Activated CD4-positive, alpha-beta T cell treated with anti-CD3 and anti-CD28 coated beads, Interleukin-2, amount 50 U/mL, for 4 hours (primary cell): Measurements from ENCODE around the gene PGK1.
"Not testable (repeated sequence)": the region's sequence is repeated elsewhere in the genome, so short reads cannot be mapped to it uniquely, and the experiment has no call there.

ENCODE experiments used
- DNase-seq, 2 experiments: peaks; one replicate each; pipeline ENCODE4 v3.0.0-alpha.2; 2020

Gene PGK1

GRCh38 chrX:78116766-78117165, 12.7 kb downstream of the PGK1 start:
- no peak for DNase-seq

GRCh38 chrX:78118628-78119027, 14.6 kb downstream of the PGK1 start:
- DNase-seq: no peak

- DNase-seq: no peak
Measured at GRCh38 chrX:78119521-78120227, 15.6 kb downstream of the PGK1 start.

DNA sequence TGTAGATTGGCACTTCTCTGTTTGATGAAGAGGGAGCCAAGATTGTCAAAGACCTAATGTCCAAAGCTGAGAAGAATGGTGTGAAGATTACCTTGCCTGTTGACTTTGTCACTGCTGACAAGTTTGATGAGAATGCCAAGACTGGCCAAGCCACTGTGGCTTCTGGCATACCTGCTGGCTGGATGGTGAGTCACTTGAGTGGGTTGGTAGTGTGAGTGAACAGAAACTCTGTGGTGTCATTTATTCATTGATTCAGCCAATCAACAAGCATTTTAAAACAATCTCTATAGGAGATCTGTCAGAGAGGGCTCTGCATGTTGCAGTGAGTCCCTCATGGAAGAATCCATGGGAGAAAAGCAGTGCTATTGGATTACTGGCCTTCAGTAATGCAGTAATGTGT, 19.1 kb downstream of the PGK1 start:
- DNase-seq: peak in 1 of 2 experiments; percentile 34

DNA sequence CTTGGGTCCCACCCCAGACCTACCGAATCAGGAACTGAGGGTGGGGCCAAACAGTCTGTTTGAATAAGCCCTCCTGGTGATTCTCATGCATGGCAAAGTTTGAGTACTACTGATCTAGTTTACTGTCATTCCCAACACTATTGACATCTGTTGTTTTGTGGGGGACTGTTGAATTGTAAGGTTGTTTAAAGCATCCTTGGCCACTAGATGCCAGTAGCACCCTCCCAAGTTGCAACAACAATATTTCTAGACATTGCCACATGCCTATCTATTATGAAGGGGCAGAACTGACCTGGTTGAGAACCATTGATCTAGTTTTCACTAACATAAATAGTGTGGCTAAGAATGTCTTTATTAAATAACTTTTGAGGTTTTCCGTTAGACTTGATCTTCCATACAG, 20.3 kb downstream of the PGK1 start:
- no peak for DNase-seq

GRCh38 chrX:78125148-78125547, 21.1 kb downstream of the PGK1 start:
- no peak for DNase-seq

GRCh38 chrX:78125781-78126180, 21.7 kb downstream of the PGK1 start:
- DNase-seq: not testable (repeated sequence)

GRCh38 chrX:78129714-78130113, 25.7 kb downstream of the PGK1 start:
- DNase-seq: no peak

DNA sequence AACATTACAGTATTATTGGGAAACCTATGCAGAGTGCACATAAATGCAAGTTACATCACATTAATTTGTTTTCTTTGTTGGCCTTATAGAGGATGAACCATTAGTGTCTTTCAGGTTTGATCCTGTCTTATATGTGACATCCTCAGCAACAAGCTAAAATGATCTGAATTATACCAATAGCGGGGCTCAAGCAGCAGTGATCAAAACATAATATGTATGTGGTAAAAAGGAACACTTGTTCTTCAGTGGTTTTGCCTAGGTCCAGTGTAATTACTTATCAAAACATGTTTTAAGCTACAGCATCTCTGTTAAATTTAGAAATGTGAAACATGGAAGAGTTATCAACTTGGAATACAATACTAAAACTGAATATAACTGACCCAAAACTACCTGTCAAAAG, 26.3 kb downstream of the PGK1 start:
- DNase-seq: no peak

DNA sequence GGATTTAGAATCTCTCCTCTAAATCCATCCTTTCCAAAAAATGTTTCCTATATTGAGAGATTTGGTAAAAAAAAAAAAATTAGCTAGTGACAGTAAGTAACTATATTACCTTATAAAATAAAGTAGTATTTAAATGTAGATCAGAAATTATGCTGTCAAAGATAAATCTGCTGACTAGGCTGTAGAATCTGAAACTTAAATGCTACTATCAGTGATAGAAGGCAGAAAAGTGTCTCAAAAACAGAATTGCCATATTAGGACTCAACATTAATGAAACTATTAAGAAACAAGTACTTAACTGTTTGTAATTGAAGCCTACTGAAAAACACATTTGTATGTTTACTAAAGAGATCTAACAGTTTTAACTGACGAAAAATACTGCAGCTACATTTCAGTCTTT, 27.1 kb downstream of the PGK1 start:
- DNase-seq: no peak

- DNase-seq: no peak
Measured at GRCh38 chrX:78133238-78133960, 29.4 kb downstream of the PGK1 start.

DNA sequence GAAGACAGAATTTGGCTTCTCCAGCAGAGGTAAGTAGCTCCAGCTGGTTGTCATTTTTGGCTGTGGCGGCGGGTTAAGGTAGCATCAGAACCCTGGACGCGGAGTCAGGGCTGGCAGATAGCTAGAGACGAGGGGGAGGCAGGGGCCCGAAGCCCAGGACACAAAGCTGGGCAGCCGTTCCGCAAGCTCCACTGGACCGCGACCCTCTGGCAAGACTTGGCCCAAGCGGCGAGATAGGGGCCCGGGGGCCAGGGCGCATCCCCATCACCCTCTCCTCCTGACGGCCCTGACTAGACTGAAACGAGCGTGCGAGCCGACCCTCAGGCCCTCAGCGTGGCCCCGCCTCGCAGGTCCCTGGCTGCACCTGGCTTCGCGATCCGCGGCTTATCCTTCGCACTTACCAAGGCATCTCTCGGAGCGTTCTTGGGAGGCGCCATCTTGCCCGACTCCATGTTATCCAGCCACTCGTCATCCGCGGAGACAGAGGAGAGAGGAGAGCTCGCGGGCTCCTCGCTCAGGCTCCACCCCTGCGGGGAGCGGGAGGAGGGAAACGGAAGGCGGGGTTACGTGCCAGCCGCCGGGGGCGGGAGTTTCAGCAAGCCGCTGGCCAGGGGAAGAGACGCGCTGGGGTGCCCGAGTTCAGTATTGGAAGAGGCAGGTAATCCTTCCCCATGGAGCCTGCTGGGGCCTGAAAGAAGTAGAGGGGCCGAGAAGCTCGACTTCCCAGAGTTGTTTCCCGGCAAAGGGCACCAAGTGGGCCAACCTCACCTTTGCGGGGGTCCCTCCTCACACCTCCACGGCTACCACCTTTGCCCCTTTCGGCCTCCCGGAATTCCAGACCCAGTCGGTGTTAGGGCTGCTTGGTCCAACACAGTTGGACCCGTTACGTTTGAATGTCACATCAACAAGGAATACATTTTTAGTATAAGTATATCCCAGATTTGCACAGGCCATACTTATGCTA, 35.4 kb downstream of the PGK1 start, which contains the start of gene TAF9B:
TSS of gene TAF9B (minus strand) at position 491 of the 964 bp plus-strand sequence. CDS start at position 452, 39 bp downstream.
- peak; percentile 76 to 78 for DNase-seq

- no peak for DNase-seq
Measured at GRCh38 chrX:78140206-78140605, 36.2 kb downstream of the PGK1 start.

DNA sequence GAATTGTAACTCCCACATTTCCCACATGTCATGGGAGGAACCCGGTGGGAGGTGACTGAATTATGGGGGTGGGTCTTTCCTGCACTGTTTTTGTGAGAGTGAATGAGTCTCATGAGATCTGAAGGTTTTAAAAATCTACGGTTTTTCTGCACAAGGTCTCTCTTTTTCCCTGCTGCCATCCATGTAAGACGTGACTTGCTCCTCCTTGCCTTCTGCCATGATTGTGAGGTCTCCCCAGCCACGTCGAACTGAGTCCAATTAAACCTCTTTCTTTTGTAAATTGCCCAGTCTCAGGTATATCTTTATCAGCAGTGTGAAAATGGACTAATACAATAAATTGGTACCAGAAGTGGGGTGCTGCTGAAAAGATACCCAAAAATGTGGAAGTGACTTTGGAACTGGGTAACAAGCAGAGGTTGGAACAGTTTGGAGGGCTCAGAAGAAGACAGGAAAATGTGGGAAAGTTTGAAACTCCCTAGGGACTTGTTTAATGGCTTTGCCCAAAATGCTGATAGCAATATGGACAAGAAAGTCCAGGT, 43.0 kb downstream of the PGK1 start:
- DNase-seq: not testable (repeated sequence)

- not testable (repeated sequence) for DNase-seq
Measured at GRCh38 chrX:78157373-78157772, 53.3 kb downstream of the PGK1 start.

- not testable (repeated sequence) for DNase-seq
Measured at GRCh38 chrX:78157846-78158245, 53.8 kb downstream of the PGK1 start.

- not testable (repeated sequence) for DNase-seq
Measured at GRCh38 chrX:78160711-78161110, 56.7 kb downstream of the PGK1 start.

- DNase-seq: not testable (repeated sequence)
Measured at GRCh38 chrX:78163175-78163574, 59.1 kb downstream of the PGK1 start.

DNA sequence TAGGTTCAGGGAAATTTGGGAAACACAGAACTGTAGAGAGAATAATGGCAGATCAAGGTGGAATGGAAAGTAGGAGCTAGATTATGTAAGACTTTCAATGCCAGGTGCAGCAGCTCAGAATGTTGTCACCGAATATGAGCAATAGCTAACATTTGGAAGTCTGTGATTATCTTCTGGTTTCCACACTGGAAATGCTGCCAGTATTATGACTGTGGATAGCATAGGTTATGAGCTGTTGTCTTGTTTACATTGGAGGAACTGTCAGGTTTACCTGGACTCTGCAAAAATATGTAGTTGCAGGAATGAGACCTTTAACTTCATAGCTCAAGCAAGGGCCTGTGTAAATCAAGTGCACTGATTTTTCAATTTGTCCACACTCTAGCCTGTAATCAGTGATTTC, 61.4 kb downstream of the PGK1 start:
- no peak for DNase-seq

GRCh38 chrX:78168065-78168464, 64.0 kb downstream of the PGK1 start:
- no peak for DNase-seq
